Endothelial cell of umbilical vein (primary cell): ENCODE data around the gene PTPRD. TPM values are rescaled to one million over a fixed set of nuclear protein-coding genes. Genes with fewer than 3 reads are reported as not detected.

ENCODE experiments used
- BruUV-seq: library from RNA; stranded (reverse); fragments of 400-500 nt; replicated peaks from 2 replicates; lab custom pipeline; 2021; lab: Mats Ljungman, UMichigan
- CTCF ChIA-PET: fragments of 300-600, 350-600 bp; sonication (Branson Sonifier 250); formaldehyde crosslinking; loops from one replicate; lab custom pipeline; 2021; ENCODE audit warnings: antibody characterized with exemption, inconsistent platforms; lab: Charles Lee
- POLR2A ChIA-PET: fragments of 300-600, 350-600 bp; sonication (Branson Sonifier 250); formaldehyde crosslinking; loops from one replicate; lab custom pipeline; 2021; ENCODE audit warnings: antibody characterized with exemption, inconsistent platforms; lab: Charles Lee
- DNase-seq: peaks from one replicate; pipeline ENCODE4 v3.0.0-alpha.2; 2011; ENCODE audit warnings: low read depth, low spot score
- FAIRE-seq: peaks from 2 replicates; lab custom pipeline; 2011; peaks lifted over from hg19 to GRCh38; lab: Jason Lieb, UNC
- H2AFZ ChIP-seq: 2 replicates; pipeline ENCODE4 v1.6.0; 2012; ENCODE audit warnings: low read depth, low read length, control low read depth, inconsistent platforms
- H3K27ac ChIP-seq: 2 replicates; pipeline ENCODE4 v1.5.1; 2011; ENCODE audit warnings: low read depth, mild to moderate bottlenecking, control low read depth, low read length, moderate library complexity; ENCODE audit not compliant: insufficient read depth
- H3K27me3 ChIP-seq, 2 experiments: 2 replicates each; pipeline versions ENCODE4 v1.6.0 to v1.6.1; 2011; ENCODE audit warnings: low read length in 2 of 2, mixed read lengths in 1 of 2; ENCODE audit not compliant: control insufficient read depth in 2 of 2, insufficient read depth in 2 of 2
- H3K36me3 ChIP-seq, 2 experiments: 2 replicates in 1 of 2; 3 replicates in 1 of 2; pipeline ENCODE4 v1.5.1; 2011; ENCODE audit warnings: low read length in 2 of 2, mild to moderate bottlenecking in 1 of 2, moderate library complexity in 1 of 2; ENCODE audit not compliant: control insufficient read depth in 2 of 2, insufficient read depth in 2 of 2; ENCODE audit errors: extremely low read depth in 1 of 2
- H3K4me1 ChIP-seq: 3 replicates; pipeline ENCODE4 v1.5.1; 2011; ENCODE audit warnings: mild to moderate bottlenecking, low read length; ENCODE audit not compliant: control insufficient read depth, insufficient read depth; ENCODE audit errors: extremely low read depth
- H3K4me2 ChIP-seq: 2 replicates; pipeline ENCODE4 v1.6.1; 2011; ENCODE audit warnings: low read length, control low read depth, mixed read lengths; ENCODE audit not compliant: insufficient read depth
- H3K4me3 ChIP-seq, 3 experiments: fragments of 200-600 bp in 1 of 3; sonication (generic), shearing (Covaris generic) in 1 of 3; replicated peaks in 1 of 3; 2 replicates each; pipeline ENCODE4 v1.5.1; 2011 to 2016; ENCODE audit warnings: control low read depth in 3 of 3, low read length in 3 of 3, mild to moderate bottlenecking in 2 of 3, inconsistent platforms in 1 of 3, low read depth in 1 of 3, moderate library complexity in 1 of 3; ENCODE audit not compliant: insufficient read depth in 1 of 3
- H3K79me2 ChIP-seq: 2 replicates; pipeline ENCODE4 v1.6.0; 2012; ENCODE audit warnings: low read length, inconsistent platforms; ENCODE audit not compliant: control insufficient read depth, insufficient read depth
- H3K9ac ChIP-seq: replicated peaks from 2 replicates; pipeline ENCODE3; 2011; ENCODE audit warnings: low read length, control low read depth; ENCODE audit not compliant: insufficient read depth; ENCODE audit errors: extremely low read depth
- H3K9me1 ChIP-seq: replicated peaks from 3 replicates; pipeline ENCODE4 v1.6.0; 2011; ENCODE audit warnings: mild to moderate bottlenecking, low read length; ENCODE audit not compliant: control insufficient read depth, insufficient read depth; ENCODE audit errors: extremely low read depth
- H3K9me3 ChIP-seq: replicated peaks from 2 replicates; pipeline ENCODE4 v1.5.1; 2012; ENCODE audit warnings: low read length, inconsistent platforms; ENCODE audit not compliant: control insufficient read depth, insufficient read depth
- H4K20me1 ChIP-seq: replicated peaks from 2 replicates; pipeline ENCODE3; 2011; ENCODE audit warnings: mild to moderate bottlenecking, low read length; ENCODE audit not compliant: control insufficient read depth, insufficient read depth; ENCODE audit errors: extremely low read depth
- CTCF ChIP-seq, 2 donors: IDR thresholded peaks; 1 replicate in 1 of 2; 2 replicates in 1 of 2; pipeline ENCODE4 v1.5.1; 2011; ENCODE audit warnings: low read length in 2 of 2, mild to moderate bottlenecking in 2 of 2, moderate library complexity in 2 of 2, control low read depth in 1 of 2, inconsistent platforms in 1 of 2, low read depth in 1 of 2; ENCODE audit not compliant: insufficient read depth in 1 of 2; ENCODE audit errors: extremely low read depth in 1 of 2
- EZH2 ChIP-seq: IDR thresholded peaks from 2 replicates; pipeline ENCODE4 v1.6.1; 2012; ENCODE audit warnings: borderline replicate concordance, low read depth, mild to moderate bottlenecking, moderate library complexity, low read length, inconsistent platforms; ENCODE audit not compliant: severe bottlenecking
- FOS ChIP-seq: IDR thresholded peaks from 2 replicates; pipeline ENCODE4 v1.6.1; 2011; ENCODE audit warnings: mild to moderate bottlenecking, low read length, moderate library complexity, borderline replicate concordance; ENCODE audit not compliant: insufficient read depth
- GATA2 ChIP-seq: IDR thresholded peaks from 2 replicates; pipeline ENCODE4 v1.7.0; 2011; ENCODE audit warnings: low read depth, mild to moderate bottlenecking, moderate library complexity, mixed read lengths, low read length; ENCODE audit not compliant: insufficient read length, insufficient read depth
- JUN ChIP-seq: IDR thresholded peaks from 2 replicates; pipeline ENCODE4 v1.6.1; 2011; ENCODE audit warnings: borderline replicate concordance, low read depth; ENCODE audit not compliant: insufficient read length, insufficient read depth
- MAX ChIP-seq: IDR thresholded peaks from 2 replicates; pipeline ENCODE4 v1.6.1; 2011; ENCODE audit not compliant: insufficient read depth, insufficient read length
- MYC ChIP-seq: IDR thresholded peaks from one replicate; pipeline ENCODE4 v1.6.1; 2011; ENCODE audit warnings: mild to moderate bottlenecking, low read depth, low read length
- POLR2A ChIP-seq: IDR thresholded peaks from 2 replicates; pipeline ENCODE4 v1.6.1; 2012; ENCODE audit warnings: low read depth, mild to moderate bottlenecking, control low read depth, low read length
- POLR2AphosphoS5 ChIP-seq: IDR thresholded peaks from 2 replicates; pipeline ENCODE4 v1.6.1; 2012; ENCODE audit warnings: low read depth, mild to moderate bottlenecking, control low read depth, low read length, moderate library complexity; ENCODE audit not compliant: insufficient read depth
- dilution Hi-C: fragments of 300-500 bp; cut with MboI; formaldehyde crosslinking; loops from one replicate; pipeline ENCODE4 v1.15.0; 2019; ENCODE audit warnings: low sequenced_read_pairs; ENCODE audit not compliant: extremely low pct_ligation_motif_present
- intact Hi-C: fragments of 100-400 bp; cut with micrococcal nuclease; formaldehyde crosslinking; loops from one replicate; pipeline ENCODE4 v1.10.0; 2022
- polyA plus RNA-seq, 4 experiments: library from polyadenylated mRNA; depleted of rRNA in 3 of 4; stranded (reverse) in 3 of 4; unstranded in 1 of 4; fragments of >200 nt; gene quantifications; 2 replicates each; pipeline versions ENCODE4 v1.2.1 to v1.2.3, GENCODE V29; 2011 to 2012; ENCODE audit warnings: missing spikeins in 1 of 4
- total RNA-seq: library from RNA; stranded (reverse); gene quantifications from 2 replicates; pipeline ENCODE4 v1.2.3, GENCODE V29; 2021

The PTPRD gene
- total and polyA plus RNA-seq, 2 donors (not counting 3 experiments of a cell fraction or from before 2014, with no cell fraction given), result 5.5 to 5.7 TPM

GRCh38 chr9:10104774-10105173 lies 508.0 kb downstream of the PTPRD start:
- ChIA-PET POLR2A (no interaction called here), CTCF (interaction anchor here (0.8 kb wide), 1 partner anchor 11 kb away, joined by 4 read pairs; no protein-coding TSS in a partner anchor)
- TF ChIP-seq EZH2 (no peak), JUN (no peak), MYC (no peak), MAX (no peak), FOS (no peak), CTCF (IDR thresholded peaks at IDR 0.05; ENCODE audit: extremely low read depth in 1 of 2, insufficient read depth in 1 of 2, low read depth in 1 of 2, low read length in 2 of 2) (no peak), POLR2AphosphoS5 (no peak), POLR2A (no peak), GATA2 (no peak)
- no TSS peak for BruUV-seq
- Histone ChIP-seq H3K4me3 (no peak overlapping the region), H3K79me2 (no peaks in the 10 kb centered on the region), H4K20me1 (no peaks in the 10 kb centered on the region), H3K4me2 (no peak overlapping the region), H3K9ac (no peak overlapping the region), H3K4me1 (no peaks in the 10 kb centered on the region), H3K27ac (no peak overlapping the region), H2AFZ (no peak overlapping the region), H3K9me3 (no peaks in the 10 kb centered on the region), H3K36me3 (no peaks in the 10 kb centered on the region), H3K27me3 (no peaks in the 10 kb centered on the region), H3K9me1 (no peaks in the 10 kb centered on the region)
- FAIRE-seq (no peak), DNase-seq (no peak)
- dilution Hi-C loops (no loop called here), intact Hi-C loops (no loop called here)
